Bone marrow (tissue), 2 donors: ENCODE results near the gene KAT7.

ENCODE experiments used
- DNase-seq, 2 donors: peaks; one replicate each; lab custom pipeline; 2025; lab: John Stamatoyannopoulos, UW

KAT7 gene

DNA sequence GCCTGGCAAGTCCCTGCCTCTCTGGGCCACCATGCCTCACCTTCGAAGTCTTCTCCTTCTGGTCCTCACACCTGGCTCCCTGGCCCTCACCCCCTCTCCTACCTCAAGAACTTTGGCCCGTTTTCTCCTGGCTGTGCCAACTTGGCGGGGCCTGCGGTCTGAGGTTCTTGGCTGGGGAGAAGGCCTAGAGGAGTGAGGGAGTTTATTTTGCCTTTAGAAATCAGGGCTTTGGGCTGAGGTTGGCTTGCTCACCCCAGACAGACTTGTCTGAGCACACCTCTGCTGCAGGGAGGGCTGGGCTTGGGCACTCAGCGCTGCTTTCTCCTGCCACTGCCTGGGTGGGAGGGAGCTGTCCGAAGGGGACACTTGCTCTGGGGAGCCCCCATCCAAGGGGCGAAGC lies 82.7 kb downstream of the KAT7 start:
- no peak for DNase-seq

DNA sequence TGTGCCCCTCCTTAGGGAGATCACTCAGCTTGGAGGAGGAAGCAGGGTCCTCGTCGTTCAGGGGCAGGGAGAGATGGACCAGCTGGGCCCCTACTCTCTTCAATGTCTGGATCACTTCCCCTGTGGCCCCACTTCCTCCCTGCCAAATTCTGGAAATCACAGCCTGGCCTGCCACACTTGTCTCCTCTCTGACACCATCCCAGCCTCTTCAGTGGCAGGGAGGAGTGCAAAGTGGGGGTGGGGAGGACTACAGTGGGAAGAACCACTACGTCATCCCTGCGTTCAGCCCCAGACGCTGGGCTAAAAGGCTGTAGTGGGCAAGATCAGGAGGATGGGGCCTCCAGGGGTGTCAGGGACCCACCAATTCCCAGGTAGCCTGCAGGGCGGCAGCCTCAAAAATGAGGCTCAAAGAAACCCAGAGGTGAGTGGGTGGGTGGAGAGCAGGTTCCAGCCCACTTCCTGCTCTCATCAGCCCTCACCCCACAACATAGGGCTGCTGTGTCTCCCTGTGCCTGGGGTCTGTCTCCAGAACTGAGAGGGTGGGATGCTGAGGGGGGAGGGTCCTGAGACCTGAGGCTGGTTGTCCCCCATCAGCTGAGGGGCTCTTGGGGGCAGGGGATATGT lies 84.4 kb downstream of the KAT7 start:
- no peak for DNase-seq

DNA sequence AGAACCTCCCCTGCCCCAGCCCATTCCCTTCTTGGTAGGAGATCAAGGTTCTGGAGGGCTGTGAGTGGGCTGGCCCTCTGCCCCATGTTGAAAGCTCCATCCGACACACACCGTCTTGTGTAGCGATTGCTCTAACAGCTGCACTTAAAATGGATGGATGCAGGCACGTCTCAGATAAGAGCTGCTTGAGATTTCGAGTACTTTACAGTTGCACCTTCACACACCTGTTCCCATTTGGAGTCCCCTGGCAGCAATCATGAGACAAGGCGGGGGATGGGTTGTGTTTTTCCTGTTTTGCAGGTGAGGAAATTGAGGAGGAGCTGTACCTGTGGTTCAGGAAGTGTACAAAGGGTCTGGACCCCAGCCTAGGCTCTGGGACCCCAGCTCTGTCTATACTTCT lies 85.0 kb downstream of the KAT7 start:
- no peak for DNase-seq

DNA sequence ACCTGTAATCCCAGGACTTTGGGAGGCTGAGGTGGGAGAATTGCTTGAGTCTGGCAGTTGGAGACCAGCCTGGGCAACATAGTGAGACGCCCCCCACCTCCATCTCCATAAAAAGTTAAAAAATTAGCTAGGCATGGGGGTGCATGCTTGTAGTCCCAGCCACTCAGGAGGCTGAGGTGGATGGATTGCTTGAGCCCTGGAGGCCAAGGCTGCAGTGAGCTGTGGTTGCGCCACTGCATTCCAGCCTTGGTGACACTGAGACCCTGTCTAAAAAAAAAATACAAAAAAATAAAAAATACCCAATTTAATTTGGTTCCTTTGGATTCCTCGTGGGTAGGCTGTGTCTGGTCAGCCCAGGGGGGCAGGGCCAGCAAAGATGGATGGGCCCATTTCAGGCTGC lies 85.4 kb downstream of the KAT7 start:
- DNase-seq = no peak

DNA sequence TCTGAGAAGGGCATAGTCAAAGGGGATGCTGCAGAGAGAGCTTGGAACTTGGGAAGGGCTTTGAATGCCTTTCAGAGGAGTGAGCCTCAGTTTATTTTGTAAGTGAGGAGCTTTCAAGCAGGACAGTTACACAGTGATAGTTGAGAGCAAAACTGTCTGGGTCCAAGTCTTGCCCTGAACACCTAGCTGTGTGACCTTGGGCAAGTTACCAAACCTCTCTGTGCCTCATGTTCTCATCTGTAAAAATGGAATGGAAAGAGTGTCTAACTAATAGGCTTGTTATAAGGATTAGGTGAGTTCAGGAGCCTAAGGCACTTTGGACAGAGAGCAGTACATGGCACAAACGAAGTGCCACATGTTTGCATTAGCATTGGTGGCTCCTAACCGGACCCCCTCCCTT lies 86.4 kb downstream of the KAT7 start:
- no peak for DNase-seq

DNA sequence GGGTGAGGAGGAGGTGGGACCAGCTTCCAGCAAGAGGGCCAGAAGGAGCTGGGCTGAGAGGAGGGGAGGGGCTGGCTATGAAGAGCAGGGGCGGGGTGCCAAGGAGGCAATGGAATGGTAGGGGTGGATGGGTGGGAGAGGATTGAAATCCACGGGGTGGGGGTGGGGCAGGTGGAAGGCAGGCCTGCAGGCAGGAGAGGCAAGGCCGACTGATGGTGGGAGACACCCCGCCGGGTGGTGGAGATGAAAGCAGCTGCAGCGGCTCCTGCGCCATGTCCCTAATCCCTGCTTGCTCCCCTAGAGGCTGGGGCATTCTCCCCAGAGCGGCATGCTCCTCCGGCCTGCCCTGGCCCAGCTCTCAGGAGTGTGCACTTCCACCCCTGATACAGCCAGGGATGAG lies 87.2 kb downstream of the KAT7 start:
- no peak for DNase-seq

DNA sequence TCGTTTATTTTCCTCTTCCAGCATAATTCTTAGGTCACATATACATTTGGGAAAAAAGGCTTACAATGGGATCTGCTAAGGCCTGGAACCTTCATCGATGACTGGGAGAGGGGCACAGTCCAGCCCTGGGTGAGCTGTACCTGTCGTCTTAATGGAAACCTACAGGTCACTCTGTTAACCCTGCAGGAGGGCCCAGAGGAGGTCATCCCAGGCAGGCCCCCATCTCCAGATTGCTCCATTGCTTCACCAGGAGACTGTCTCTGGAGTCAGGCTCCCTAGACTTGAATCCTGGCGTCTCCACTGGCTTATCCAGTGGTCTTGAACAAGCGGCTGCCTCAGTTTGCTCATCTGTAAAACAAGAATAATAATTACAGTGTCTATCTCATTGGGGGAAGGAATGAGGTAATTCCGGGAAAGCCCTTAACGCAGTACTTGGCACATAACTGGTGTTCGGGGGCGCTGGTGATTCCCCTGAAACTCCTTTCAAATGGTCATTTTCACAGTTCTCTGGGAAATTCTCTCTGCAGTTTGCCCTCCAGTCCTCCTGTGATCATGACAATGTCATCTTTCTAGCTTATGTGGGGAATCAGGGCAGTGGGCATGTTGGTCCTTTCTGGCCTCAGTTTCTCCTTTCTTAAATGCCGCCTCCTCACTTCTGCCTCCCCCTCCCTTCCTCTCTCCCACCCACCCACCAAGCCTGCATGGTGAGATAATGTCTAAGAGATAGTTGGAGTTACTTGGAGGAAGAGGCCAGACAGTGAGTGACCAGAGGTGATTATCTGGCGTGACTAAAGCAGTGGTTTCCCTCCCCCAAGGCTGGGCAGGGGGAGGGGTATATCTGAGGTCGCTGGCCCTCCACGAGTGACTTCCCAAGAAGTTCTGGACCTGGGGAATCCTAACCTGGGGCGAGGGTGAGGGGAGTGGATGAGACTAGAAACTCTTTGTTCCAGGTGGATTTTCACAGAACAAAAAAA lies 90.7 kb downstream of the KAT7 start:
- no peak for DNase-seq

DNA sequence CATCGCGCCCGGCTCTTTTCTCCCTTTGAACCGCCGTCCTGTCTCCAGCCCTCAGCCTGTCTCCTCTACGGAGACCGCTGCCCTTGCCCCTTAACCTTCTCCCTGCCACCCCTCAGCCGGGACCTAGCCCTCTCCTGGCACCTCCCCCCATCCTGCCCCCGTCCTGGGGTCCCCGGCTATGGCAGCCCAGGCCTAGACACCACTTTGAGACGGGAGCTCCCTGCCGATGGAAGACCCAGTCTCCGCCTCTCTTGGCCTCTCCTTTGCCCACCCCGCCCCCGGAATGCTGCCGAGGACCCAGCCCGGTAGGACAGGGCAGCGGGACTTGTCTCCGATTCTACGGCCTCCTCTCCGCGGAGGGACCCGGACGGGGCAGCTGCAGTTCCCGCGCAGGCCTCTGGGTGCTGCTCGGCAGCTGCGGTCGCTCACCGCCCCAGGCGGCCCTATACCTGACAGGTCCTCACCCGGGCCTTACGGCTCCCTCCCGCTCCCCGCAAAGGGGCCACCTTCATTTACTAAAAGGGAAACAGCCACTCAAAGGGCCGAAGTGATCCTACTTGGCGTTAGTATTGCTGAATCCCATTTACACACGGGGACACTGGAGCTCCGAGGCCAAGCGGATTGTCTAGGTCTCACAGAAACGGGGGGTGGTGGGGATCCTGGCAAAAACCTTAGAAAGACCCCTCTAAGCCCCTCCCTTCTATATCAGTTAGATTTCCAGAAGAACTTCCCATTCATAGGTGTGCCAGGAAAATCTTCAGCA lies 92.0 kb downstream of the KAT7 start:
- peak; percentile 4 to 9 for DNase-seq

DNA sequence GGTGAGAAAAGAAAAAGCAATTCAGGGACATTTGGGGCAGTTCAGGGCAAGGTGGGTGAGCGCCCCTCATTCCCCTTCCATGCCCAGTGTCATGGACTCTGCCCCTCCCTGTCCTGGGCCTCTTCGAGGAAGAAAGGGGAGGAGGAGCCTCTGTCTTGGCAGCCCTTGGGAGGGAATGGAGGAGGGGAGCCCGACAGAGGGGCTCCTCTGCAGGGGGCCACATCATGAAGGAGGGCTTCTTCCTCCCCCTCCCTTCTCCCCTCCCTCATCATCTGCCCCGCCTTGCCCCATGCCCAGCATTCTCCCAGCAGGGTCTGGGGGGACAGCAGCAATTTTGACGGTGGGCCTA lies 92.5 kb downstream of the KAT7 start:
- no peak for DNase-seq

DNA sequence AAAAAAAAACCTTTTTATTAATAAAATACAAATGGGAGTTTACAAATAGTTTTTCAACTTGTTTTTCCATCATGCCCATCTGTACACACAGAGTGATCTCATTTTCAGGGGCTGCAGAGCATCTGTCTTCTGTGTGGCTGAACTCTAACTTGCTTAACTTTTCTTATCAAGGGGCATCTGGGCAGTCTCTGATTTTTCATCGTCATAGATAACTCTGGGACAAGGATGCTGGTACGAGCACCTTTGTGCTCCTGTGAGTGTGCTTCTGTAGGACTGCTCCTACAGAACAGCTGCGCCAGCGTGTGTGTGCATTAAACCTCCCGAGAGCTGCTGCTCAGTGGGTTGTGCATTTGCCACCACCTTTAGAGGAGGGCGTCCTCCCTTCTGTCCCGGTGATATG lies 94.0 kb downstream of the KAT7 start:
- no peak for DNase-seq
